Measurements from ENCODE around the gene KIFC3.

Gene KIFC3

DNA sequence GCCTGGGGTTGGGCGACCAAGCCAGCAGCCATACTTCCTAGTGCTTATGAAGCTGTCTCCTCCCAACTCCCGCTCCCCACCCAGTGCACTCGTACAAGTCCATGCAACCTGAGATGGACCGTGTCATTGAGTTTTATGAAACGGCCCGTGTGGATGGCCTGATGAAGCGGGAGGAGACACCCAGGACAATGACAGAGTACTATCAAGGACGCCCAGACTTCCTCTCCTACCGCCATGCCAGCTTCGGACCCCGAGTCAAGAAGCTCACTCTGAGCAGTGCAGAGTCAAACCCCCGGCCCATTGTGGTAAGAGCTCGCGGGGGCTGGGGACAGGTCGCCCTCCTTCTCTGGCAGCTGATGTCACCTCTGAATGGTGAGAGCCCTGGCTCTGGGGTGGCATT, 77.8 kb downstream of the KIFC3 start:
- TF ChIP-seq, protein P1, sequence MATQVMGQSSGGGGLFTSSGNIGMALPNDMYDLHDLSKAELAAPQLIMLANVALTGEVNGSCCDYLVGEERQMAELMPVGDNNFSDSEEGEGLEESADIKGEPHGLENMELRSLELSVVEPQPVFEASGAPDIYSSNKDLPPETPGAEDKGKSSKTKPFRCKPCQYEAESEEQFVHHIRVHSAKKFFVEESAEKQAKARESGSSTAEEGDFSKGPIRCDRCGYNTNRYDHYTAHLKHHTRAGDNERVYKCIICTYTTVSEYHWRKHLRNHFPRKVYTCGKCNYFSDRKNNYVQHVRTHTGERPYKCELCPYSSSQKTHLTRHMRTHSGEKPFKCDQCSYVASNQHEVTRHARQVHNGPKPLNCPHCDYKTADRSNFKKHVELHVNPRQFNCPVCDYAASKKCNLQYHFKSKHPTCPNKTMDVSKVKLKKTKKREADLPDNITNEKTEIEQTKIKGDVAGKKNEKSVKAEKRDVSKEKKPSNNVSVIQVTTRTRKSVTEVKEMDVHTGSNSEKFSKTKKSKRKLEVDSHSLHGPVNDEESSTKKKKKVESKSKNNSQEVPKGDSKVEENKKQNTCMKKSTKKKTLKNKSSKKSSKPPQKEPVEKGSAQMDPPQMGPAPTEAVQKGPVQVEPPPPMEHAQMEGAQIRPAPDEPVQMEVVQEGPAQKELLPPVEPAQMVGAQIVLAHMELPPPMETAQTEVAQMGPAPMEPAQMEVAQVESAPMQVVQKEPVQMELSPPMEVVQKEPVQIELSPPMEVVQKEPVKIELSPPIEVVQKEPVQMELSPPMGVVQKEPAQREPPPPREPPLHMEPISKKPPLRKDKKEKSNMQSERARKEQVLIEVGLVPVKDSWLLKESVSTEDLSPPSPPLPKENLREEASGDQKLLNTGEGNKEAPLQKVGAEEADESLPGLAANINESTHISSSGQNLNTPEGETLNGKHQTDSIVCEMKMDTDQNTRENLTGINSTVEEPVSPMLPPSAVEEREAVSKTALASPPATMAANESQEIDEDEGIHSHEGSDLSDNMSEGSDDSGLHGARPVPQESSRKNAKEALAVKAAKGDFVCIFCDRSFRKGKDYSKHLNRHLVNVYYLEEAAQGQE (IDR thresholded peaks at IDR 0.05; ENCODE audit: insufficient read depth in 1 of 2, low read depth in 2 of 2, low read length in 2 of 2), result no peak
- TF ChIP-seq SIN3A (IDR thresholded peaks at IDR 0.05; ENCODE audit: borderline replicate concordance, insufficient read depth, low read length), result no peak
- TF ChIP-seq FOXP2 (optimal IDR thresholded peaks at IDR 0.05; ENCODE audit: borderline replicate concordance, extremely low read depth, extremely low read length, insufficient read depth), result no peak
- no peak for TF ChIP-seq TAF1 (IDR thresholded peaks at IDR 0.05; ENCODE audit: borderline replicate concordance, insufficient read depth, low read length)
- TF ChIP-seq POLR2AphosphoS5 (IDR thresholded peaks at IDR 0.05; ENCODE audit: low read depth, low read length), result no peak

DNA sequence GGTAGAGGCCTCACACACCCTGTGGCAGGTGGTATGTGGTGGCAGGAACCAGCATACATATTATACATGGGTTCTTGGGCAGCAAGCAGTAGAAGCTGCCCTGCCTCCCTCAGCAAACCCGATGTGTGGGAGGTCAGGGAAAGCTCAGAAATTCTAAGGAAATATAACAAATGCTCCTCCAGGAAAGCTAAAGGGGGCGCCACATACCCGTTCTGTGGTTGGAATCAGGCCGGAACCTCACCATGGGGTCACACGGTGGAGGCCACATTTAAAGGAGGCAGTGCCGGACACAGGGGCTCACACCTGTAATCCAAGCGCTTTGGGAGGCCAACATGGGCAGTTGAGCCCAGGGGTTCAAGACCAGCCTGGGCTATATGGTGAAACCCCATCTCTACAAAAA, 79.1 kb downstream of the KIFC3 start:
- TF ChIP-seq, protein P1 (IDR thresholded peaks at IDR 0.05; ENCODE audit: insufficient read depth in 1 of 2, low read depth in 2 of 2, low read length in 2 of 2), result no peak
- TF ChIP-seq SIN3A (IDR thresholded peaks at IDR 0.05; ENCODE audit: borderline replicate concordance, insufficient read depth, low read length) (no peak), TAF1 (IDR thresholded peaks at IDR 0.05; ENCODE audit: borderline replicate concordance, insufficient read depth, low read length) (no peak), POLR2AphosphoS5 (IDR thresholded peaks at IDR 0.05; ENCODE audit: low read depth, low read length) (no peak), FOXP2 (optimal IDR thresholded peaks at IDR 0.05; ENCODE audit: borderline replicate concordance, extremely low read depth, extremely low read length, insufficient read depth) (no peak)

DNA sequence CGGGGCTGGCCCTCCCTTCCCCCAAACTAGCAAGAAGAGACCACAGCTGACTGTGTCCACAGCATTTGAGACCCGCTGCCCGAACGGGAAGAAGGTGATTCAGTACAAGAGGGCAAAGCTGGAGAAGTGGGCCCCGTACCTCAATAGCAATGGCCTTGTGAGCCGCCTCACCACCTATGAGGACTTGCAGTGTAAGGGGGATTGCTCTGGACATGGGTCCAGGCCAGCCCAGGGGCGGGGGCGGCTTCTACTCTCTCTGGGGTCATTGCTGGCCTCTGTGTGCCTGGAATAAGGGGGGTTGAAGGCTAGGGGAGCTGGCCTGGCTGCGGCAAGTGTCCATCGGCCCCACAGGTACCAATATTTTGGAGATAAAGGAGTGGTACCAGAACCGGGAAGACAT, 79.6 kb downstream of the KIFC3 start:
- TF ChIP-seq, protein P1 (IDR thresholded peaks at IDR 0.05; ENCODE audit: insufficient read depth in 1 of 2, low read depth in 2 of 2, low read length in 2 of 2), result no peak
- TF ChIP-seq FOXP2 (optimal IDR thresholded peaks at IDR 0.05; ENCODE audit: borderline replicate concordance, extremely low read depth, extremely low read length, insufficient read depth) (no peak), TAF1 (IDR thresholded peaks at IDR 0.05; ENCODE audit: borderline replicate concordance, insufficient read depth, low read length) (no peak), SIN3A (IDR thresholded peaks at IDR 0.05; ENCODE audit: borderline replicate concordance, insufficient read depth, low read length) (no peak)

DNA sequence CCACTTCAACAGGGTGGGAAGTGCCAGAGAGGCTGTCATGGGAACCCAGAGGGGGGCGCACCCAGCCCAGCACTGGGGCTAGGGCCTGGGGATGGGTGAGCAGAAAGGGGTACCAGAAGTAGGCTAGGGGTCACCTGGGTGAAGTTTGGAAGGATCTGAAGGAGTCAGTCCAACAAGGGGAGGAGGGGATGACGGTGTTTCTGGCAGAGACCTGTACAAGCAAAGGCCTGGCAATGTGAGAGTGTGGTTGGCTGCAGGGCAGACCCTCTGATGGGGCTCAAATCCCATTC, 80.1 kb downstream of the KIFC3 start:
- TF ChIP-seq TAF1 (IDR thresholded peaks at IDR 0.05; ENCODE audit: borderline replicate concordance, insufficient read depth, low read length) (no peak), POLR2AphosphoS5 (IDR thresholded peaks at IDR 0.05; ENCODE audit: low read depth, low read length) (no peak), FOXP2 (optimal IDR thresholded peaks at IDR 0.05; ENCODE audit: borderline replicate concordance, extremely low read depth, extremely low read length, insufficient read depth) (no peak), SIN3A (IDR thresholded peaks at IDR 0.05; ENCODE audit: borderline replicate concordance, insufficient read depth, low read length) (no peak)
- TF ChIP-seq, protein P1 (IDR thresholded peaks at IDR 0.05; ENCODE audit: insufficient read depth in 1 of 2, low read depth in 2 of 2, low read length in 2 of 2), result no peak

Data from PFSK-1 (cell line).